ENCODE results near the gene CXCR2.
A peak's percentile ranks its signal among the peaks of the same experiment; 100 is the strongest.
"Not testable (repeated sequence)": the region's sequence is repeated elsewhere in the genome, so short reads cannot be mapped to it uniquely, and the experiment has no call there.

The CXCR2 gene

GRCh38 chr2:218130377-218130776 is 4.5 kb downstream of the CXCR2 start:
- DNase-seq = no peak

DNA sequence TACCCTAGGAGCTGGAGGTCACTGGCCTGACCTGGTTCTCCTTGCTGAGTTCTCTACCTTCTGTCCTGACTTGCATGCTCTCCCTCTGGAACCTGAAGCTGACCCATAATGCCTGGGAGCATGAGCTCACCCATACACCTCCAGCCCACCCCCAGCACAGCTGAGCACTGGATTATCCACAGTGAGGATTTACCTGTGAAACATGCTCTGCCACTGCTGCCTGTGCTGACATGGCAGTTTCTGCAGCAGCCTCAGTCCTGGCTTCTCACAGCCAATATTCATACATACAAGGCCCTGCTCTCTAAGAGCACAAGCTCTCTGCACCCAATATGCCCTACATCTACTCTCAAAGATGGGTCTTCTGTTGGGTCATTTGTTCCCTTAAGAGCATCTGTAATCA is 5.0 kb downstream of the CXCR2 start:
- DNase-seq = no peak

GRCh38 chr2:218137514-218137913 is 11.7 kb downstream of the CXCR2 start:
- DNase-seq = no peak

DNA sequence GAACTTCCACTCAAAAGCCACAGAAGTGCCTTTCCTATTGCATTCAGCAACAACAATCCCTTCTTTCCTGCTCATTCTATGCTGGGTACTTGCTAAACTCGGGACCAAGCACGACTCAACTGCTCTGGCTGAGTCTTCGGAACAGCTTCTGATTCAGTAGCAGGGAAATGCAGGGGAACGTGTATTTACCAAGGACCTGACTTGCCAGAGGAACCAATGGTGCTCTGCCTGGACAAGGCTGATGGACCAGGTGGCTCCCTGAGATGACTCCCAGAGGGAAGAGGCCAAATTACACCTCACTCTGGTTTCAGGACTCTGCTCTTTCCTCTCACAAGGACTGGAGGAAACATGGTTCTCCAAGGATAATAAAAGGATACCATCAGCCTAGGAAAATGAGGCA is 12.2 kb downstream of the CXCR2 start:
- DNase-seq = no peak

DNA sequence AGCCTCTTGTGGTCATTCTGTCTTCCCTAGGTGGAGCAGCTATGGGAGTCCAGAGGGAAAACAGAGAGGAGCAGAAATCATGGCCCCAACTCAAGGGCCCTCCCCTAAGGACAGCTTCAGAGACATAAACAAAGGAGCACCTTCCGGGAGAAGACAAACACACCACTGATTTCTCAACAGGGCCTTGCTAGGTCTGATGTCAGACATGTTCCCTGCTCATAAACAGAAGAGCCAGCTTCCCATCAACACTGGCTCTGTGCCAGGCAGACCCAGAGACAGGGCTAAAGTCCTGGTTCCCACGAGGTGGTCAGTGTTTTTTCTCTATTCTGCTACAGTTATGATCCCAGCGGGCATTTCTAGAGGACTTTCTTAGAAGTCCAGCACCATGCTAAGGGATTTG is 19.3 kb downstream of the CXCR2 start:
- no peak for DNase-seq

- DNase-seq = no peak
Observed at GRCh38 chr2:218146056-218146455, 20.2 kb downstream of the CXCR2 start.

DNA sequence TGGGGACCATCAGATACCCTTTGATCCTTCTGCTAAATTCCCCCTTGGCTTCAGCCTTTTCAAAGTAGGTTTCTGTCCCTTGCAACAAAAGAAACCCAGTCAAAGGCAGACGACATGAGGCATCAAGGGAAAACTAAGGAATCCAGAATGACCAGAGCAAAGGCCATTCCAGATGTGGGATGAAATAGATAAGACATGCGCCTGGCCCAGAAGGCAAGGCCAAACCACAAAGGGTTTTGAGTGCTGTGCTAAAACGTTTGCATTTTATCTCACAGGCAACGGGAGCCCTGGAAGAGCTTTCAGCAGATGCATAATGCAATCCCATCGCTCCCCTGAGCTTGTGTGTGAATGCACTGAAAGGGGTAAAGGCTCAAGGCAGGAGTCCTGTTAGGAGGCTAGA is 23.3 kb downstream of the CXCR2 start:
- no peak for DNase-seq

DNA sequence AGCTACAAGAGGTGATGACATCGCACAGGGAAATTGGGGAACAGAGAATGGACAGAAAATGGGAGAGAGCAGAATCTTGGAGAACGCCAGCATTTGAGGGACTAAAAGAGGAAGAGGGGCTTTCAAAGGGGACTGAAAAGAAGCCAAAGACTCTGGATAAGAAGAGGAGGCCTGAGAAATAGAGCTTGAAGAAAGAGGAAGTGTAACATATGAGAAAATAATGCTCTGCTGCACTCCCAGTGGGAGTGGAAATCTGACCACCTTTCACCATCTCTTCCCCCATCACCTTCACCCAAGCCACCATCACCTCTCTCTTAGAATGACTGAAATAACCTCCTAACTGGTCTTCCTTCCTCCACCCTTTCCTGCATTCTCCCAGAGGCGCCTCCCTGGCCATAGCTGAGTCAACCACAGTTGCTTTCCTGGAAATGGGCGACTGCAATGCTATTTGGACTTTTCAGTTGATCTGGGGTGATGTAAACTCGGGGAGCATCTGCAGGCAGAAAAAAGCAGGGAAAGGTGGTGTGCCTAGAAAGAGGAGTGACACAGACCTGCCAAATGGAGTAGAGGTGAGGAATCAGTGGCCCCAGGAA is 24.1 kb downstream of the CXCR2 start:
- DNase-seq = no peak

DNA sequence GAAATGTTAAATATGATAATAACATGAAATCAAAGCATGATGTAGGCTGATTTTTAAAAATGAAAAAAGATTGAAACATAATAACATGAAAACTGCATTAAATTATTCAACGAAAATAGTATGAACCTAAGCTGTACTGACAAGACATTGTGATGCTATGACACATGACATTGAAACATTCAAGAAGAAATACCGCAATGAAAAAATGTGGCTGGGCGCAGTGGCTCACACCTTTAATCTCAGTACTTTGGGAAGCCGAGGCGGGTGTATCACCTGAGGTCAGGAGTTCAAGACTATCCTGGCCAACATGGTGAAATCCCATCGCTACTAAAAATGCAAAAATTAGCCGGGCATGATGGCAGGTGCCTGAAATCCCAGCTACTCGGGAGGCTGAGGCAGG is 26.3 kb downstream of the CXCR2 start:
- DNase-seq = no peak

GRCh38 chr2:218152777-218153176 is 26.9 kb downstream of the CXCR2 start:
- DNase-seq = no peak

DNA sequence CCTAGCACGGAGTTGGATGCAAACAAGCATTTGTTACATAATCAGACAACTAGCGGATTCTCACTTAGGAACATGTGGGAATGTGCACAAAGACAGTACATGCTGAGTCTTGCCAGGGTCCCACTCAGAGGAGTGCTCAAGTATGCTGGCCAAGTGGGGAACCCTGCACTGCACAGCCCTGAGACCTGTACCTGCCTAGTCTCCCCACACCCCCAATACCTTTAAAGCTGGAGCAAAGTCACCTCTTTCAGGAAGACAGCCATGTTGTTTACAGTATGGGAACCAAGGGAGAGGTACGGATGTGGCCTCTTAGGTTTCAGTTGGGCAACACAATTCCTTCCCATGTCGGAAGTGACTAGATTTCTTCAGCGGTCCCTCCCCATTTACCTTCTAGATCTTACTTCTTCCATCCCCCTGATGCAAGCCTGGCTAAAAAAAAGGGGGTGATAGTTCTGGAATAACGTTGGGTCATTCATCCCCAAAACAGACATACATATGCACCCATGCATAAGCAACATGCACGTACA is 30.2 kb downstream of the CXCR2 start:
- DNase-seq = no peak

DNA sequence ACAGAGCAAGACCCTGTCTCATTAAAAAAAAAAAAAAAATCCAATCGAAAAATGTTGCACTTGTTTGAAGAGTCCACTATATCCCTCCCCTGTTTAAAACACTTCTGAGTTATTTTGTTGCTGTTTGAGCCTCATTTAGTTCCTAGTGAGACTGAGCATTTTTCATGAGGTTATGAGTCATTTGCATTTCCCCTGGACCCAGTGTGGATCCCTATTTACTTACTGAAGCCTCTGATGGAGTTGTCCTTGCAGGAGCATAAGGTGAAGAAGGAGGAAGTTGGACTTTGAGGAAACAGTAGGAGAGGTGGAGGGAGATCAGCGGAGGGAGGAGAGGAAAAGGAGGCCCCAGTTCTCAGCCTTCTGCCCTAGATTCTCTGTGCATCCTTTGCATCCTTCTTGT is 35.8 kb downstream of the CXCR2 start:
- DNase-seq = no peak

DNA sequence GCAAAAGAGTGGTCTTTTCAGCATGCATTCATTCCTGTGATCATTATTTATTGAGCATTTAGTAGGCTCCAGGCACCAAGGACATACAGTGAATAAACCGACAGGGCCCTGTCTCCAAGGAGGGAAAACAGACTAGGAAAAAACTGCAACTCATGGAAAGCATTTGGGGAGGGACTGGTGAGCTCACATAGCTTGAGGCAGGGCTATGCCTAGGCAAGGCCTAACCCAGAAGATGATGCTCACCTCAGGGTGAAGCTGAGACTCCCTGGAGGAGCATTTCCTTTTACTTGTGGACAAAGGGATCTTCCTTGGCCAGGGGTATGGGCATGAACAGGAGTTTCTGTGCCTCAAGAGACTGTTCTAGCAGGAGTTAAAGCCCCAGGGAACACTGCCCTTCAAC is 37.0 kb downstream of the CXCR2 start:
- no peak for DNase-seq

DNA sequence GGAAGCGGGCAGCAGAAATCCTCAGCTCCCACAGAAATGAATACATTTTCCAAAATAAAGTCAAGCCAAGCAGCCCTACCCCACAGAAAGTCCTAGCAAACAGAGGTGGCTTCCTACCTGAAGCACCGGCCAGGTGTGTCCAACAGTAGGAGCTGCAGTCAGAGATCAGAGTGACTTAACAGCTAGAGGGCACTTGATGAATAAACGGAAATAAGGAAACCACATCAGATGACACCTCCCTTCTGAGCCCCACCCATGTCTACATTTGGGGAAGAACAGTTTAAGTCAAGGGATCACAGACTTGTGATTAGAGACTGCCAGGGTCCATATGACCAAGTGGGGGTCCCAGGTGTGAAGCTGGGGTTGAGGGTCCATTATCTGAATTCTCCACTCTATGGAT is 41.0 kb downstream of the CXCR2 start, which contains the start of gene CXCR1:
CXCR1 (minus strand) TSS at position 172 of the 400 bp plus-strand sequence. CDS start 1,751 bp downstream, outside the sequence.
- no peak for DNase-seq

DNA sequence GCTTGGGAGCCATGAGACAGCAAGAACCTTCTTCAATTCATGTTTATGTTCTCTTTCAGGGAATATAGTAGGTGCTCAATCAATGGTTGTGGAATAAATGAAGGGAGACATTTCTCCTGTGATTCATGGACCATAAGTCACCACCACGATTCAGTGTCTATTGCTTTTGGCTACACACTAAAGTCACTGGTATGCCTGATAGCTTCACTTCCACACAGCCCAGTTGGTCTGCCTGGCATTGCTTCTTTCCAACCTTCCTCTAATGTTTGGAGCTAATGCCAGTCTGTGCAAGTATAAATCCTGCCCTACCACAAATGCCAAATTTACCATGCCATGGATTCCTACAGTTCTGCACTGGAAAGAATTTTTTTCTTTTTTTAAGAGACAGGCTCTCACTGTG is 42.2 kb downstream of the CXCR2 start:
- no peak for DNase-seq

DNA sequence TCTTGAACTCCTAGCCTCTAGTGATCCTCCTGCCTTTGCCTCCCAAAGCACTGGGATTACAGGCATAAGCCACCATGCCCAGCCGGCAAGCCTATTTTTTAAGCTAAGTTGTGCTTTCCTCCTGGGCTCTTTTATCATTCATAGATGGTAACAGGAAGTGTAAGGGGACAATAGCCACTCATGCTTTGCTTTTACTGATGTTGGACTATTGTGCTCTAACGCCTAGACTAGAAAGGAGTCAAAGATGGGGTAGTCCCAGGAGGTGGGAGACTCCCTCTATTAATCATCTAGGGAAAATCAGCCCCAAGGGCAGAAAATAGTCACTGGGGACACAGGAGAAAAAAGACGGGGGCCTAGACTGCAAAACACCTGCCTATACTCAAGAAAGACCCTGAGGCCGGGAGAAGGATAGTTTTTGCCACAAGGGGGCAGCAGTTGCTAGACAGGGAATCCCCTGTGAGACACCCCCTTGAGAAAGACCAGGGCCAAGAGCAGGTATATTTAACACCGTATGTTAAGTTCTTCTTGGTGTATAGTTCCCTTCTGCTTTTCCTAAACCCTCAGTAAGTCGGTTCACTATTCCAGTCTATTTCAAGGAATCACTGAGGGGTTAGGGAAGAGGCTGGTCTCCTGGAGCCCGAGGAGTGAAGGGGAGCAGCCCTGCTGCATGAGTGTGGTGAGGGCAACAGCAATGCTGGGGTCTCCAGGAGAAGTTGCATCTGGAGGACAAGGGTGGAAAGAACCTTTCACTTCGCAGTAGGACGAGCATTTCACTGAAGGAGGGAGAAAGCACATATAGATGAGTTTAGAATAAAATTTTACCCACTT is 43.0 kb downstream of the CXCR2 start:
- peak; percentile 44 for DNase-seq

- peak; percentile 8 for DNase-seq
Observed at GRCh38 chr2:218169757-218170546, 44.1 kb downstream of the CXCR2 start.

DNA sequence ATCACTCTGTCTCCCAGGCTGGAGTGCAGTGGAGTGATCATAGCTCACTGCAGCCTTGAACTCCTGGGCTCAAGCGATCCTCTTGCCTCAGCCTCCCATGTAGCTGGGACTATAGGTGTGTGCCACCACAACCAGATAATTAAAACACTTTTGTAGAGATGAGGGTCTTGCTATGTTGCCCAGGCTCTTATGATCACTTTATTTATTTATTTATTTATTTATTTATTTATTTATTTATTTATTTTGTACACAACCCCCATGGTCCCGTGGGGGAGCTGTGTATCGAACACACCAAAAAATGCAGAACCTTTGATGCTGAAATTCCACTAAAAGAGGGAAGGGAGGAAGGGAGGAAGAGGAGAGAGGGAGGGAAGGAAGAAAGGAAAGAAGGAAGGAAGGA is 45.9 kb downstream of the CXCR2 start:
- DNase-seq = not testable (repeated sequence)

DNA sequence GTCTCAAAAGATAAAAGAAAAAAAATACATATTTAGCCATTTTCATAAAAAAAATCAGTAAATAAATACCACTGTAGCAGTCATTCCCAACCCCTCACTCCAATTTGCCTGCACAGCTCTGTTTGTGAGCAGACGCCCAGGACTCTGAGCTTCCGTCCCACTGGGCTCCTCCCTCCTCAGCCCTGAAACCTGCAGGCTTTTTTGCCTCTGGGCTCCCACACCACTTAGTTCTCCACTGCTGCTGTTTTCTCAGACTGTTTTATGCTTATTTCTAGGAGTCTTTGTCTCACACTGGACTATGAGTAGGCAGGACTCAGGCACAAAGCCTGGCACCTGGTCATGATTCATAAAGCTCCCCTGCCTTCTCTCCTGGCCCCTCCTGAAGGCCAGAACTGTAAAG is 47.0 kb downstream of the CXCR2 start:
- no peak for DNase-seq

DNA sequence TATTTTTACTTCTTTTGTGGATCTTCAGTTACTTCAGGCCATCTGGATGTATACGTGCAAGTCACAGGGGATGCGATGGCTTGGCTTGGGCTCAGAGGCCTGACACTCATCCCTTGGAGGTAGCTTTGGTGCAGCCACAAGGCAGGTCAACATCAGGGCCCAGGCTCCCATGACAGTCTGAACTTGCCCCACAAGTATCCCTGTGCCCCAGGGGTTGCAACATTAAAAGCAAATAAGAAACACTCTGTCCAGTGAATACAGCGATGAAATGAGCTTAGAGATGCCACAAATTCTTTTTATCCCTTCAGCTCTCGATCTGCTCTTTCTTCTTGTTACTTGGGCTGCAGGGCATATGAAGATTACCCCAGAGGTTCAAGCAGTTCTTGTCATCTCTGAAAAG is 54.0 kb downstream of the CXCR2 start:
- no peak for DNase-seq

DNA sequence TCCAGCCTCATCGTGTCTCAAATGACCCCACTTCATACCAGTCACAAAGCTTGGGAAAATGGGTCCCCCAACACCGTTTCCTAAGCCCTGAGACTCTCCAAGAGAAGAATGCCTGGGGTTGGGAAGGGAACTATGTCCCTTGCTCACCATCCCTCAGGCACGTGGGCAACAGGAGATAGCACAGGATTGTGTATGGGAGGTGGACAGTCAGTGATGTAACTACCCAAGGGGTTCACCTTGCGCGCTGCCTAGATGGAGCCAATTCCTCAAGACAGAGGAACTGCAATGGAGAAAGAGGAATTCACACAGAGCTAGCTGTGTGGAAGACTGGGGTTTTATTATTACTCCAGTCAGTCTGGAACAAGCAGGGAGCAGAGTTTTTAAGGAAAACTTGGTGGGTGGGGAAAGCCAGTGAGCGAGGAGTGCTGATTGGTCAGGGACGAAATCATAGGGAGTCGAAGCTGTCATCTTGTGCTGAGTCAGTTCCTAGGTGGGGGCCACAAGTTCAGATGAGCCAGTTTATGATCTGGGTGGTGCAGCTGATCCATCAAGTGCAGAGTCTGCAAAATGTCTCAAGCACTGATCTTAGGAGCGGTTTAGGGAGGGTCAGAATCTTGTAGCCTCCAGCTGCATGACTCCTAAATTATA is 54.8 kb downstream of the CXCR2 start:
- no peak for DNase-seq

GRCh38 chr2:218184331-218184730 is 58.5 kb downstream of the CXCR2 start:
- DNase-seq = no peak

DNA sequence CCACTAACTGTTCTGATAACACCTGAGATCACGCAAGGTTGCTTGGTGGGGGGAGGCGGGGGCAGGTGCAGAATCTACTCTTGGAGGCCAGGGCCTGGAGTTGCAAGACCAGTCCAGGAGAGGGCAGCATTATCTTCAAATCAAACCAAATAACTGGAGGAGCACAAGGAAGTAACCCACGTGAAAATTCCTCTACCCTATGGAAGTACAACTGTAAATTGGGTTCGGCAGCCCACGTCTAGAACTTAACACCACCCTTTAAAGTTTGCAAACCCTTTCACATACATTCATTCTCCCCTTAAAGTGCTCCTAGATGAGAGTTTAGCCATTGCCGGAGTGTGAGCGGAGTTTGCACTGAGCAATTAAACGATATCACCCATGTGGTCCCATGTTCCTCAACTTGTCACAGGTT is 60.5 kb downstream of the CXCR2 start:
- peak; percentile 68 for DNase-seq
